ENCODE data around the gene TCF7L2. TPM values are rescaled to one million over a fixed set of nuclear protein-coding genes. Genes with fewer than 3 reads are reported as not detected.

Gene TCF7L2
- total RNA-seq, 4 donors from 2014 or later: 25.1 to 38.9 (median 26.9) TPM

DNA sequence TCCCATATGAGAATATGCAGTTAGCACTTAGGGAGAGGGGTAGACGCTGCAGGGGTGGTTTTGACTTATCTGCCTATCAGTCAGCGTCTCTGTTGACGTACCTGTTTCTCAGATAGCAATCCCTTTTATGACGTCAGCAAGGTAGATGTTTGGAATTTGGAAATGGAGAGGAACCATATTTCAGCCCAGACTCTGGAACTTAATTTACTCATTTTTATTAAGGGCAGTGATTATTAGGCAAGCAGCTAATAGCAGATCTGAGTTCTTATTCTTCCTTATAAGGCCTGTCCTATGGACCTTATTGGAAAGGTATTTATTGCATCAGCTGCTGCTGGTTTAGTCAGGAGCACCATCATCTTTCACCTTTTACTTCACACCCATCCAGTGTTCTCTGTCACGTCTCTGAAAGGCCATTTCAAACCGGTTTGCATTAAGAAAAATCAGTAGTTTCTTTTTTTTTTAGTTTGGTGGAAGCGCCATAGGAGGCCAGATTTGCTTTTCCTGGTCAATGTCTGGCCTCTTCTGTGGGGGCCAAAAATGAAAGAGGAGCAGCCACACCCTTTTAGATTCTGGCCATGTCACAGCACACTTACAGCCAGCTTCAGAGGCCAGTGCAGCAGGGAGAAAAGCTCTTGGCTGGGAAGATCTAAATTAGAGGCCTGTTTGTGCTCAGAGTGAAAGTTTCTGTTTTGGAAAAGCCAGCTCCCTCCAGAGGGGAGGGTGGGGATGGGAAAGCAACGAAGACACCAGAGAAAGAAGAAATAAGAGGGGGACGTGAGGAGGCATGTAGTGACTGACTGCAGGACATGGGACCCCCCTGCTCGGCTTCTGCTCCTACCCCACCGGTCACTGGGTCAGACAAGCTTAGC lies 146.3 kb downstream of the TCF7L2 start:
- Histone ChIP-seq H3K27ac (peak overlapping the region in 2 of 4 donors; percentile 43 to 75), H3K9me3 (no peaks in the 10 kb centered on the region), H3K27me3 (no peaks in the 10 kb centered on the region), H3K4me3 (no peak overlapping the region), H3K36me3 (peaks cover 0 to 4% (median 0%) of the 10 kb centered on the region in 3 donors), H3K4me1 (peaks cover 0 to 67% (median 20%) of the 10 kb centered on the region in 4 donors)
- TF ChIP-seq EP300 (IDR thresholded peaks at IDR 0.05): no peak
- no peak for TF ChIP-seq POLR2A (IDR thresholded peaks at IDR 0.05)
- TF ChIP-seq, protein P1, sequence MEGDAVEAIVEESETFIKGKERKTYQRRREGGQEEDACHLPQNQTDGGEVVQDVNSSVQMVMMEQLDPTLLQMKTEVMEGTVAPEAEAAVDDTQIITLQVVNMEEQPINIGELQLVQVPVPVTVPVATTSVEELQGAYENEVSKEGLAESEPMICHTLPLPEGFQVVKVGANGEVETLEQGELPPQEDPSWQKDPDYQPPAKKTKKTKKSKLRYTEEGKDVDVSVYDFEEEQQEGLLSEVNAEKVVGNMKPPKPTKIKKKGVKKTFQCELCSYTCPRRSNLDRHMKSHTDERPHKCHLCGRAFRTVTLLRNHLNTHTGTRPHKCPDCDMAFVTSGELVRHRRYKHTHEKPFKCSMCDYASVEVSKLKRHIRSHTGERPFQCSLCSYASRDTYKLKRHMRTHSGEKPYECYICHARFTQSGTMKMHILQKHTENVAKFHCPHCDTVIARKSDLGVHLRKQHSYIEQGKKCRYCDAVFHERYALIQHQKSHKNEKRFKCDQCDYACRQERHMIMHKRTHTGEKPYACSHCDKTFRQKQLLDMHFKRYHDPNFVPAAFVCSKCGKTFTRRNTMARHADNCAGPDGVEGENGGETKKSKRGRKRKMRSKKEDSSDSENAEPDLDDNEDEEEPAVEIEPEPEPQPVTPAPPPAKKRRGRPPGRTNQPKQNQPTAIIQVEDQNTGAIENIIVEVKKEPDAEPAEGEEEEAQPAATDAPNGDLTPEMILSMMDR (IDR thresholded peaks at IDR 0.05): no peak
- no peak for DNase-seq (ENCODE audit: low spot score in 2 of 2)
- 66 to 75% methylated on average over 11 of the region's 11 CpGs for WGBS, 2 donors

DNA sequence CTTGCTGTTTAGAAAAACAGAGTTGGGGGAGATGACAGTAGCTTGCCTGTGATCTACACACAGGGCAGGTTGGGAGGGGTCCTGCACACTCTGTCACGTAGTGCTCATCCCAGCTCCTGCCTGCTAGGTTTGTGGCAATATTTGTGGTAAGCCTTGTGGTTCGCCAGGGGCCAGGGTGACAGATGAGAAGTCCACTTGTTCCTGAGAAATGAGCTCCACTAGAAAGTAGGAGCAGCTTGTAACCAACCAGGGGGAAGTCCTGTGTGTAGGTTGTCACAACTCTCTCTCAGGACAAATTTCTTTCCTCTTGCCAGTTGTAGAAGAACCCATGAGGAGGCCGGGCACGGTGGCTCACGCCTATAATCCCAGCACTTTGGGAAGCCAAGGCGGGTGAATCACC lies 147.0 kb downstream of the TCF7L2 start:
- H3K27ac ChIP-seq: peak overlapping the region in 2 of 4 donors; percentile 43 to 75
- H3K9me3 ChIP-seq: no peaks in the 10 kb centered on the region
- H3K4me3 ChIP-seq: no peak overlapping the region
- no peaks in the 10 kb centered on the region for H3K36me3 ChIP-seq
- 79 to 96% methylated on average over 6 of the region's 6 CpGs for WGBS, 2 donors
- DNase-seq (ENCODE audit: low spot score in 2 of 2): no peak
- H3K4me1 ChIP-seq: peaks cover 0 to 67% (median 20%) of the 10 kb centered on the region in 4 donors
- no peaks in the 10 kb centered on the region for H3K27me3 ChIP-seq
- TF ChIP-seq POLR2A (IDR thresholded peaks at IDR 0.05): no peak
- TF ChIP-seq, protein P1 (IDR thresholded peaks at IDR 0.05): no peak
- TF ChIP-seq EP300 (IDR thresholded peaks at IDR 0.05): no peak

- Histone ChIP-seq H3K4me1 (peaks cover 0 to 60% (median 22%) of the 10 kb centered on the region in 4 donors), H3K9me3 (no peaks in the 10 kb centered on the region), H3K36me3 (no peaks in the 10 kb centered on the region), H3K27me3 (no peaks in the 10 kb centered on the region), H3K4me3 (no peak overlapping the region), H3K27ac (no peak overlapping the region)
- WGBS, 2 donors: 46 to 50% methylated on average over 13 of the region's 13 CpGs
- TF ChIP-seq EP300 (IDR thresholded peaks at IDR 0.05): no peak
- TF ChIP-seq, protein P1 (IDR thresholded peaks at IDR 0.05): no peak
- no peak for TF ChIP-seq POLR2A (IDR thresholded peaks at IDR 0.05)
- peak in 1 of 2 donors; percentile 27 for DNase-seq (ENCODE audit: low spot score in 2 of 2)
Measured at GRCh38 chr10:113099431-113100183, 149.6 kb downstream of the TCF7L2 start.

DNA sequence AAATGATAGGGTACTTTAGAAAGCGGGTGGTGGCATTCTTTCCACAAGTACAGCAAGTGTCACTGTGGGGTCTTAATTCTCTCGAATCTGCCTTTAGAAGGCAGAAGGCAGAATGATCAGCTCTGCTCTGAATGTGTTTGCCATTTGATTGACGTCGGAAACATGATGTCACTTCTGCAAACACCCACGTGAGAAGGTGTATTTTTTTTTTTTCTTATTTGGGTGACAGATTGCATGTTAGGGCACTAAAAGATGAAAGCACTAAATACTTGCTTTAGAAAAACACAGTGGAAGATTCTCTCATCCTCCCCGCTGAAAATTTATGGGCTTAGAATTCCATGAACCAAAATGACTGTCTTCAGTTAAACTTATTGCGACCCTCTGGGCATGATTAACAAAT lies 150.2 kb downstream of the TCF7L2 start:
- 75 to 78% methylated on average over 7 of the region's 7 CpGs for WGBS, 2 donors
- Histone ChIP-seq H3K9me3 (no peaks in the 10 kb centered on the region), H3K4me1 (peaks cover 0 to 60% (median 21%) of the 10 kb centered on the region in 4 donors), H3K4me3 (no peak overlapping the region), H3K27ac (no peak overlapping the region), H3K36me3 (no peaks in the 10 kb centered on the region), H3K27me3 (no peaks in the 10 kb centered on the region)
- no peak for DNase-seq (ENCODE audit: low spot score in 2 of 2)
- TF ChIP-seq EP300 (IDR thresholded peaks at IDR 0.05) (no peak), POLR2A (IDR thresholded peaks at IDR 0.05) (no peak)
- TF ChIP-seq, protein P1 (IDR thresholded peaks at IDR 0.05): no peak

Measured in tibial nerve (tissue), 4 donors.